GM21526 (cell line): ENCODE measurements around the gene TSPYL6.

ENCODE experiments used
- ATAC-seq: cut with Tn5 transposase; IDR thresholded peaks from one replicate; pipeline ENCODE4 v1.9.1; 2021; ENCODE audit warnings: moderate library complexity; ENCODE audit not compliant: unreplicated experiment, low FRiP score

Gene TSPYL6

GRCh38 chr2:54206596-54206995 lies 49.4 kb downstream of the TSPYL6 start:
- ATAC-seq = no peak

- ATAC-seq = no peak
Observed at GRCh38 chr2:54204476-54204875, 51.6 kb downstream of the TSPYL6 start.
